ENCODE measurements around the gene SH2D1B. TPM values are rescaled to one million over a fixed set of nuclear protein-coding genes. Genes with fewer than 3 reads are reported as not detected.

The SH2D1B gene
- total RNA-seq, 4 donors from 2014 or later: not detected

GRCh38 chr1:162367073-162367472 is 44.9 kb downstream of the SH2D1B start:
- no peaks in the 10 kb centered on the region for H3K27me3 ChIP-seq
- H3K27ac ChIP-seq: peak overlapping the region in 1 of 4 donors; percentile 62
- TF ChIP-seq CTCF (IDR thresholded peaks at IDR 0.05) (no peak), EP300 (IDR thresholded peaks at IDR 0.05) (no peak), POLR2A (IDR thresholded peaks at IDR 0.05) (no peak)
- WGBS, 2 donors: 90 to 93% methylated on average over 32 to 35 of the region's 36 CpGs
- H3K36me3 ChIP-seq: peaks cover 0 to 14% (median 0%) of the 10 kb centered on the region in 3 donors
- H3K4me3 ChIP-seq: peak overlapping the region in 1 of 4 donors; percentile 51
- DNase-seq (ENCODE audit: low spot score in 2 of 2): no peak
- peaks cover 0 to 7% (median 0%) of the 10 kb centered on the region in 4 donors for H3K4me1 ChIP-seq
- no peaks in the 10 kb centered on the region for H3K9me3 ChIP-seq

DNA sequence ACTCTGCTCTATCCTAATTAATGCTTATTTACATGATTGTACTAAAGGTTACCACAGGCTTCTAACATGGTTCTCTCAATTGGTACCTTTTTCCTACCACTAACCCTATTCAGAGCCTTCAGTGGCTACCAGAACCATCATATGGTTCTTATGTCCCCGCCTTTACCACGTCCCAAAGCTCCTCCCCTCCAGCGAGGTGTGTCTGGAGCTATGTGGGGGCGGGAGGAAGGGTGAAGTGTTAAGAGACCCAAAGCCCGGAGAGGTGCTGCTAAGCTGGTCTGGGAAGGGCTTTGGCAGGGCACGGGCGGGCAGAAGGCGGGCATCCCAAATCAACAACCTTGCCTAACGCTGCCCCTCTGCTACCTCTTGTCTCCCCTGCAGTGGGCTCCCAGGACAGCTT is 45.3 kb downstream of the SH2D1B start:
- DNase-seq (ENCODE audit: low spot score in 2 of 2): no peak
- no peaks in the 10 kb centered on the region for H3K9me3 ChIP-seq
- peak overlapping the region in 1 of 4 donors; percentile 62 for H3K27ac ChIP-seq
- peak overlapping the region in 1 of 4 donors; percentile 51 for H3K4me3 ChIP-seq
- WGBS, 2 donors: 90 to 91% methylated on average over 9 of the region's 9 CpGs
- no peaks in the 10 kb centered on the region for H3K27me3 ChIP-seq
- H3K36me3 ChIP-seq: peaks cover 0 to 14% (median 0%) of the 10 kb centered on the region in 3 donors
- H3K4me1 ChIP-seq: peaks cover 0 to 3% (median 0%) of the 10 kb centered on the region in 4 donors
- TF ChIP-seq POLR2A (IDR thresholded peaks at IDR 0.05) (no peak), CTCF (IDR thresholded peaks at IDR 0.05) (no peak), EP300 (IDR thresholded peaks at IDR 0.05) (no peak)

GRCh38 chr1:162366149-162366548 is 45.8 kb downstream of the SH2D1B start:
- WGBS, 2 donors: 50 to 56% methylated on average over 4 of the region's 4 CpGs
- Histone ChIP-seq H3K4me1 (no peaks in the 10 kb centered on the region), H3K27ac (no peak overlapping the region), H3K9me3 (no peaks in the 10 kb centered on the region), H3K4me3 (no peak overlapping the region), H3K36me3 (peaks cover 0 to 14% (median 0%) of the 10 kb centered on the region in 3 donors), H3K27me3 (no peaks in the 10 kb centered on the region)
- TF ChIP-seq POLR2A (IDR thresholded peaks at IDR 0.05) (no peak), EP300 (IDR thresholded peaks at IDR 0.05) (no peak), CTCF (IDR thresholded peaks at IDR 0.05) (no peak)
- DNase-seq (ENCODE audit: low spot score in 2 of 2): no peak

- no peak overlapping the region for H3K27ac ChIP-seq
- no peak overlapping the region for H3K4me3 ChIP-seq
- peaks cover 0 to 14% (median 0%) of the 10 kb centered on the region in 3 donors for H3K36me3 ChIP-seq
- H3K9me3 ChIP-seq: no peaks in the 10 kb centered on the region
- no peaks in the 10 kb centered on the region for H3K4me1 ChIP-seq
- WGBS, 2 donors: 94 to 95% methylated on average over 10 of the region's 10 CpGs
- no peaks in the 10 kb centered on the region for H3K27me3 ChIP-seq
- no peak for DNase-seq (ENCODE audit: low spot score in 2 of 2)
- no peak for TF ChIP-seq EP300 (IDR thresholded peaks at IDR 0.05)
- no peak for TF ChIP-seq CTCF (IDR thresholded peaks at IDR 0.05)
These were observed 46.5 kb downstream of the SH2D1B start for GRCh38 chr1:162365284-162366020.

GRCh38 chr1:162364498-162364897 is 47.4 kb downstream of the SH2D1B start:
- peaks cover 0 to 14% (median 0%) of the 10 kb centered on the region in 3 donors for H3K36me3 ChIP-seq
- no peak overlapping the region for H3K27ac ChIP-seq
- WGBS, 2 donors: 88 to 95% methylated on average over 1 of the region's 1 CpG
- H3K27me3 ChIP-seq: no peaks in the 10 kb centered on the region
- no peak overlapping the region for H3K4me3 ChIP-seq
- DNase-seq (ENCODE audit: low spot score in 2 of 2): no peak
- no peaks in the 10 kb centered on the region for H3K9me3 ChIP-seq
- TF ChIP-seq CTCF (IDR thresholded peaks at IDR 0.05) (no peak), POLR2A (IDR thresholded peaks at IDR 0.05) (no peak), EP300 (IDR thresholded peaks at IDR 0.05) (no peak)
- H3K4me1 ChIP-seq: no peaks in the 10 kb centered on the region

All from tibial nerve (tissue), 4 donors.